Heart right ventricle (tissue), 16 donors: ENCODE results near the gene SSNA1. TPM values are rescaled to one million over a fixed set of nuclear protein-coding genes. Genes with fewer than 3 reads are reported as not detected.
A peak's percentile ranks its signal among the peaks of the same experiment; 100 is the strongest.

Experiments
- ATAC-seq, 8 donors: fragments of 200-7000 bp; cut with Tn5 transposase; one replicate each; pipeline ENCODE4 v1.9.1; 2020; ENCODE audit warnings: mild to moderate bottlenecking in 8 of 8, moderate library complexity in 8 of 8, moderate number of reproducible peaks in 1 of 8
- DNase-seq, 2 donors: peaks; one replicate each; pipeline ENCODE4 v3.0.0-alpha.2; 2020
- H3K27ac ChIP-seq, 10 donors: fragments of 200-600 bp; sonication (generic) in 2 of 10; one replicate each; pipeline versions ENCODE4 v1.5.0 to v1.8.0; 2020 to 2022; ENCODE audit warnings: mild to moderate bottlenecking in 3 of 10
- H3K27me3 ChIP-seq, 7 donors: fragments of 200-600 bp; one replicate each; pipeline ENCODE4 v1.8.0; 2021 to 2022; ENCODE audit warnings: mild to moderate bottlenecking in 2 of 7
- H3K36me3 ChIP-seq, 9 donors: fragments of 200-600 bp; sonication (generic) in 1 of 9; one replicate each; pipeline versions ENCODE4 v1.5.0 to v1.8.0; 2020 to 2022; ENCODE audit warnings: mild to moderate bottlenecking in 2 of 9
- H3K4me1 ChIP-seq, 9 donors: fragments of 200-600 bp; sonication (generic) in 1 of 9; one replicate each; pipeline versions ENCODE4 v1.5.0 to v1.8.0; 2020 to 2022; ENCODE audit warnings: mild to moderate bottlenecking in 4 of 9
- H3K4me3 ChIP-seq, 10 donors: fragments of 200-600 bp; sonication (generic) in 2 of 10; one replicate each; pipeline versions ENCODE4 v1.5.0 to v1.8.0; 2020 to 2022; ENCODE audit warnings: mild to moderate bottlenecking in 7 of 10, moderate library complexity in 2 of 10
- H3K9me3 ChIP-seq, 11 donors: fragments of 200-600 bp in 10 of 11; sonication (generic) in 2 of 11; one replicate each; pipeline versions ENCODE4 v1.5.0 to v1.8.0; 2013 to 2022; ENCODE audit warnings: mild to moderate bottlenecking in 2 of 11, control low read depth in 1 of 11, moderate library complexity in 1 of 11
- WGBS, 2 donors: extraction: QIAGEN DNeasy Blood & Tissue Kit; methylation state at CpG; one replicate each; pipeline ENCODE4 v1.1.7; 2013; ENCODE audit warnings: inconsistent platforms in 1 of 2; 5-methylcytosine and 5-hydroxymethylcytosine counted together
- intact Hi-C, 10 donors: fragments of 100-400 bp; cut with DNase I; formaldehyde crosslinking; loops; one replicate each; pipeline versions ENCODE4 v1.11.1 to v1.14.2; 2022
- polyA plus RNA-seq, 2 donors: library from polyadenylated mRNA; stranded (reverse); fragments of 200-250 nt; gene quantifications; one replicate each; pipeline ENCODE4 v1.2.3, GENCODE V29; 2013
- total RNA-seq, 10 donors: library from RNA; stranded (reverse); fragmentation: NEBNext Ultra II Directional in 3 of 10; extraction: Animal tissue kit (Norgen Biotek cat#: 25700) in 3 of 10; gene quantifications; one replicate each; pipeline versions ENCODE4 v1.2.1 to v1.2.4, GENCODE V29; 2021 to 2023
- TF ChIP-seq, protein P1 (sequence below), 9 donors: fragments of 200-600 bp; sonication (generic) in 2 of 9; IDR thresholded peaks; one replicate each; pipeline versions ENCODE4 v1.5.0 to v1.8.0; 2021 to 2022; ENCODE audit warnings: antibody characterized with exemption in 9 of 9, mild to moderate bottlenecking in 5 of 9, moderate library complexity in 1 of 9
- donor health status: Arrhythmogenic right ventricular cardiomyopathy.
- donor health status: ischemic (EF 13 %, LVEDD 7.1; RV severe dilation, severe dysfunction).
- donor health status: healthy with polysubstance abuse.
- donor health status: DM: no; HTN: yes; CAD: no.
- donor health status: DM: no; HTN: no; CAD: no.
- donor health status: ischemic (EF 25% LVEDD 6.9; RV normal size, moderate dysfunction).
- donor health status: ischemic (EF 25% LVEDD 5.7; RV mildly dilated, moderate dysfunction).
- donor health status: healthy.
- donor health status: DM: yes; HTN: yes; CAD: no.
- donor health status: Ischemic cardiomyopathy.
- donor health status: ischemic (EF 35%, LVEDD 5.7; RV mildly dilated, moderate dysfunction).
- donor health status: nonischemic (EF 11% LVEDD 7.7; RV severe dilation, severe dysfunction).
- donor health status: DM: yes; HTN: yes; CAD: no.
- donor health status: PGD.
- donor health status: ischemic (EF 29% LVEDD 5.4; RV normal size, mild dysfunction).
- donor health status: nonischemic (EF 23%, LVEDD 6.1; RV moderate dilation, normal function).

The SSNA1 gene
- total and polyA plus RNA-seq, 12 donors: 47.3 to 168 (median 57.6) TPM

DNA sequence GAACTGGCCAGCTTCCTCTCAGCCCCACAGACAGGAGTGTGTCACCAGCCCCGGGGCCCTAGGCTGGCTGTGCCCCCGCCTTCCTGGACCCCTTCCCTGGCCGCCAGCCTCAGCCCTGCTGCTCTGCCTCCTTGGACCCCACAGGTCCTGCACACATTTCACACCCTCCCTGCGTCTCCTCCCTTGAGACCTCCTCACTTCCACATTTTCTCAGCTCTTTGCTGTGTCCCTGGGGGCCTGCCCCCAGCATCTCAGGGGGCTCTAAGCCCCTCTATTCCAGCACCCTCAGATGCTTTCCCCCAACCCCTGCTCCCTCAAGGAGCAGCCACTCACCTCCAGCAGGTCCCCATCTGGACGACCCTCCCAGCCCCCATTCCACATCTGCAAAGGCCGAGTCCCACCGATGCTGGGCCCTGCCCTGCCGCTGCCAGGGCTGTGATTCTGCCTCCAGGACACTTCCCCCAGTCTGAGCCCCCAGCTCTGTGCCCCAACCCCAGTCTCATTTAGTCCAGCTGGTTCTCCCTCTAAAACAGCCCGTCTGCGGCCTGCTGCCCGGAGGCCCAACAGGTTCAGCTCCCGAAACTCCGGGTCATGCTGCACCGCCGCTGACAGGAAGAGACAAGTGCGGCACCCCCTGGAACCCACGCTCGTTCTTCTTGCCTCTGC, 46.4 kb downstream of the SSNA1 start:
- no peak overlapping the region for H3K27ac ChIP-seq
- DNase-seq: no peak
- H3K27me3 ChIP-seq: peaks cover 13 to 49% (median 45%) of the 10 kb centered on the region in 7 donors
- intact Hi-C loops: loop anchor here in 2 of 10 donors (5.0 to 10.0 kb wide), 2 partner anchors 118 to 450 kb away; no protein-coding TSS in a partner anchor
- ATAC-seq: no peak
- WGBS, 2 donors: 69 to 76% methylated on average over 18 of the region's 18 CpGs
- TF ChIP-seq, protein P1, sequence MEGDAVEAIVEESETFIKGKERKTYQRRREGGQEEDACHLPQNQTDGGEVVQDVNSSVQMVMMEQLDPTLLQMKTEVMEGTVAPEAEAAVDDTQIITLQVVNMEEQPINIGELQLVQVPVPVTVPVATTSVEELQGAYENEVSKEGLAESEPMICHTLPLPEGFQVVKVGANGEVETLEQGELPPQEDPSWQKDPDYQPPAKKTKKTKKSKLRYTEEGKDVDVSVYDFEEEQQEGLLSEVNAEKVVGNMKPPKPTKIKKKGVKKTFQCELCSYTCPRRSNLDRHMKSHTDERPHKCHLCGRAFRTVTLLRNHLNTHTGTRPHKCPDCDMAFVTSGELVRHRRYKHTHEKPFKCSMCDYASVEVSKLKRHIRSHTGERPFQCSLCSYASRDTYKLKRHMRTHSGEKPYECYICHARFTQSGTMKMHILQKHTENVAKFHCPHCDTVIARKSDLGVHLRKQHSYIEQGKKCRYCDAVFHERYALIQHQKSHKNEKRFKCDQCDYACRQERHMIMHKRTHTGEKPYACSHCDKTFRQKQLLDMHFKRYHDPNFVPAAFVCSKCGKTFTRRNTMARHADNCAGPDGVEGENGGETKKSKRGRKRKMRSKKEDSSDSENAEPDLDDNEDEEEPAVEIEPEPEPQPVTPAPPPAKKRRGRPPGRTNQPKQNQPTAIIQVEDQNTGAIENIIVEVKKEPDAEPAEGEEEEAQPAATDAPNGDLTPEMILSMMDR (IDR thresholded peaks at IDR 0.05): no peak
- no peak overlapping the region for H3K4me3 ChIP-seq
- H3K4me1 ChIP-seq: peaks cover 14 to 43% (median 27%) of the 10 kb centered on the region in 9 donors
- no peaks in the 10 kb centered on the region for H3K9me3 ChIP-seq
- no peaks in the 10 kb centered on the region for H3K36me3 ChIP-seq

DNA sequence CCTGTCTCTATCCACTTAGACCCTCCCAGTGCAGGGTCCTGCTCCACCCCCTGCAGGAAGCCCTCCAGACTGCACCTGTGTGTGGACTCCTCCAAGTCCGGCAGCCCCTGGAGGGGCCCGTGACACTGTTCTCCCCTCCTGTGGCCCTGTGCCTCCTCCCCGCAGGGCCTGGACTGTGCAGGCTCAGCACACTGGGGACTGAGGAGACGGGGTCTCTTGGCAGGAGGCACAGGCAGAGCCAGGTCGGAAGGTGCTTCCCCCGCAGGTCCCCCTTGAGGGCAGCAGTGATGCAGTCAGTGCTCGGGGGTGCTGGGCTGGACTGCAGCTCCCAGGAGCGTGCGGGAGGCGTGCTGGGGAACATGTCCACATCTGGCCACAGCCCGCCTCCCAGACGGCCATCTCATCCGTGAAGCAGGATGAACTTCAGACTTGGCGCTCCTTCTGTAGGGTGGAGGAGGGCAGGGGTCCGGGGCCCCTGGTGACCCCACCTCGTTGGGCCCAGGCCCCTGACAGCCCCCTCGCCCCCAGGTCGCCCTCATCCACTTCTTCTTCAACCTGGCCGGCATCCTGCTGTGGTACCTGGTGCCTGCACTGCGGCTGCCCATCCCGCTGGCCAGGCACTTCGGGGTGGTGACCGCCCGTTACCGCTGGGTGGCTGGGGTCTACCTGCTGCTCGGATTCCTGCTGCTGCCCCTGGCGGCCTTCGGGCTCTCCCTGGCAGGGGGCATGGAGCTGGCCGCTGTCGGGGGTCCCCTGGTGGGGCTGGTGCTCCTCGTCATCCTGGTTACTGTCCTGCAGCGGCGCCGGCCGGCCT, 47.2 kb downstream of the SSNA1 start:
- DNase-seq: no peak
- Histone ChIP-seq H3K4me1 (peaks cover 14 to 47% (median 32%) of the 10 kb centered on the region in 9 donors), H3K36me3 (no peaks in the 10 kb centered on the region), H3K27me3 (peaks cover 9 to 42% (median 38%) of the 10 kb centered on the region in 7 donors), H3K27ac (no peak overlapping the region), H3K9me3 (no peaks in the 10 kb centered on the region), H3K4me3 (peak overlapping the region in 8 of 10 donors; percentile 9 to 40 (median 32))
- no peak for ATAC-seq
- 66 to 69% methylated on average over 33 to 35 of the region's 35 CpGs for WGBS, 2 donors
- TF ChIP-seq, protein P1 (IDR thresholded peaks at IDR 0.05): no peak
- intact Hi-C loops: loop anchor here in 2 of 10 donors (5.0 to 10.0 kb wide), 2 partner anchors 118 to 451 kb away; no protein-coding TSS in a partner anchor

DNA sequence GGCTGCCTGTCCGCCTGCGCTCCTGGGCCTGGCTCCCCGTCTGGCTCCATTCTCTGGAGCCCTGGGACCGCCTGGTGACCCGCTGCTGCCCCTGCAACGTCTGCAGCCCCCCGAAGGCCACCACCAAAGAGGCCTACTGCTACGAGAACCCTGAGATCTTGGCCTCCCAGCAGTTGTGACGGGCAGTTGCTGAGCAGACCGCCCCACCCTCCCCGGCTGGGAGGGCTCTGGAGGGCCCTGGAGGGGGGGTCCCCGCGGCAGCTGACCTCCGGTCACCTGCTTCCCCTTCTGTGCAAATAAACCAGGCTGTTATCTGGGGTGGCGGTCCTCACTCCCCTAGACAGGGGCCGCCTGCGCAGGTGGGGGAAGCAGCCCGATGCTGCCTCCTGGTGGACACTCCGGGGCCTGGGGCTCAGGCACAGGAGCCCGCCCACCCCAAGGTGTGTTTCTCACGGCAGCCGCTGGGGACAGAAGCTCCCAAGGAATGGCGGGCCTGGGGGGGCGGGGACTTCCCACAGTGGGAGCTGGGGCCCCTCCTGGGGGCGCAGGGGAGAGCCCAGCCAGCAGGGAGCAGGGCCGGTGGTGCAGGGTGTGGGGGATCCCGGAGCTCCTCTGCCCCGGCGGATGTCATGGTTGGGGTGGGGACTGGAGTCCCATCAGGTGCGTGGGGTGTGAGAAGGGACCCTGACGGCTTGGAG, 47.9 kb downstream of the SSNA1 start:
- peaks cover 14 to 47% (median 32%) of the 10 kb centered on the region in 9 donors for H3K4me1 ChIP-seq
- WGBS, 2 donors: 8 to 13% methylated on average over 31 of the region's 31 CpGs
- H3K36me3 ChIP-seq: no peaks in the 10 kb centered on the region
- H3K27ac ChIP-seq: peak overlapping the region in 3 of 10 donors; percentile 2 to 37 (median 8)
- H3K27me3 ChIP-seq: peaks cover 8 to 34% (median 30%) of the 10 kb centered on the region in 7 donors
- no peaks in the 10 kb centered on the region for H3K9me3 ChIP-seq
- intact Hi-C loops: loop anchor here in 2 of 10 donors (5.0 to 10.0 kb wide), 2 partner anchors 119 to 452 kb away; no protein-coding TSS in a partner anchor
- DNase-seq (peak; percentile 85 to 88), ATAC-seq (peak; percentile 19 to 53 (median 44))
- TF ChIP-seq, protein P1 (IDR thresholded peaks at IDR 0.05): peak; percentile 96 to 99 (median 98)
- H3K4me3 ChIP-seq: peak overlapping the region in 8 of 10 donors; percentile 9 to 40 (median 32)
